Osteocyte (in vitro differentiated cells): ENCODE data around the gene KCTD19. TPM values are rescaled to one million over a fixed set of nuclear protein-coding genes. Genes with fewer than 3 reads are reported as not detected.

ENCODE experiments used
- DNase-seq: peaks from one replicate; pipeline ENCODE4 v3.0.0; 2021; ENCODE audit warnings: mixed read lengths; ENCODE audit not compliant: unreplicated experiment; ENCODE audit errors: extremely low spot score
- H3K27ac Mint-ChIP-seq: one replicate; pipeline ENCODE4 v1.8.0; 2021; ENCODE audit warnings: mild to moderate bottlenecking, mixed read lengths; ENCODE audit not compliant: unreplicated experiment
- H3K27me3 Mint-ChIP-seq: one replicate; pipeline ENCODE4 v1.8.0; 2021; ENCODE audit warnings: mixed read lengths; ENCODE audit not compliant: unreplicated experiment
- H3K36me3 Mint-ChIP-seq: one replicate; pipeline ENCODE4 v1.8.0; 2021; ENCODE audit warnings: mixed read lengths; ENCODE audit not compliant: unreplicated experiment
- H3K4me1 Mint-ChIP-seq: one replicate; pipeline ENCODE4 v1.8.0; 2021; ENCODE audit warnings: mixed read lengths; ENCODE audit not compliant: unreplicated experiment
- H3K4me3 Mint-ChIP-seq: one replicate; pipeline ENCODE4 v1.8.0; 2021; ENCODE audit warnings: mild to moderate bottlenecking, moderate library complexity, mixed read lengths; ENCODE audit not compliant: unreplicated experiment
- H3K9me3 Mint-ChIP-seq: one replicate; pipeline ENCODE4 v1.8.0; 2021; ENCODE audit warnings: mixed read lengths; ENCODE audit not compliant: unreplicated experiment
- total RNA-seq: library from RNA; stranded (reverse); gene quantifications from 2 replicates; pipeline ENCODE4 v1.2.1, GENCODE V29; 2021
- TF ChIP-seq, protein P1 (sequence below): fragments of 200-600 bp; sonication (generic); IDR thresholded peaks from 2 replicates; pipeline ENCODE4 v1.5.0; 2021; ENCODE audit warnings: antibody characterized with exemption, mild to moderate bottlenecking, moderate library complexity

Gene KCTD19
- total RNA-seq, 1 donor from 2014 or later = not detected

- TF ChIP-seq, protein P1, sequence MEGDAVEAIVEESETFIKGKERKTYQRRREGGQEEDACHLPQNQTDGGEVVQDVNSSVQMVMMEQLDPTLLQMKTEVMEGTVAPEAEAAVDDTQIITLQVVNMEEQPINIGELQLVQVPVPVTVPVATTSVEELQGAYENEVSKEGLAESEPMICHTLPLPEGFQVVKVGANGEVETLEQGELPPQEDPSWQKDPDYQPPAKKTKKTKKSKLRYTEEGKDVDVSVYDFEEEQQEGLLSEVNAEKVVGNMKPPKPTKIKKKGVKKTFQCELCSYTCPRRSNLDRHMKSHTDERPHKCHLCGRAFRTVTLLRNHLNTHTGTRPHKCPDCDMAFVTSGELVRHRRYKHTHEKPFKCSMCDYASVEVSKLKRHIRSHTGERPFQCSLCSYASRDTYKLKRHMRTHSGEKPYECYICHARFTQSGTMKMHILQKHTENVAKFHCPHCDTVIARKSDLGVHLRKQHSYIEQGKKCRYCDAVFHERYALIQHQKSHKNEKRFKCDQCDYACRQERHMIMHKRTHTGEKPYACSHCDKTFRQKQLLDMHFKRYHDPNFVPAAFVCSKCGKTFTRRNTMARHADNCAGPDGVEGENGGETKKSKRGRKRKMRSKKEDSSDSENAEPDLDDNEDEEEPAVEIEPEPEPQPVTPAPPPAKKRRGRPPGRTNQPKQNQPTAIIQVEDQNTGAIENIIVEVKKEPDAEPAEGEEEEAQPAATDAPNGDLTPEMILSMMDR = peak; percentile 31
- Mint-ChIP-seq H3K4me1 (no peaks in the 10 kb centered on the region), H3K27ac (no peak overlapping the region), H3K27me3 (peaks cover 45% of the 10 kb centered on the region), H3K36me3 (no peaks in the 10 kb centered on the region), H3K9me3 (no peaks in the 10 kb centered on the region), H3K4me3 (no peak overlapping the region)
- DNase-seq = no peak
These were observed 22.6 kb upstream of the KCTD19 start for GRCh38 chr16:67349172-67349571.

DNA sequence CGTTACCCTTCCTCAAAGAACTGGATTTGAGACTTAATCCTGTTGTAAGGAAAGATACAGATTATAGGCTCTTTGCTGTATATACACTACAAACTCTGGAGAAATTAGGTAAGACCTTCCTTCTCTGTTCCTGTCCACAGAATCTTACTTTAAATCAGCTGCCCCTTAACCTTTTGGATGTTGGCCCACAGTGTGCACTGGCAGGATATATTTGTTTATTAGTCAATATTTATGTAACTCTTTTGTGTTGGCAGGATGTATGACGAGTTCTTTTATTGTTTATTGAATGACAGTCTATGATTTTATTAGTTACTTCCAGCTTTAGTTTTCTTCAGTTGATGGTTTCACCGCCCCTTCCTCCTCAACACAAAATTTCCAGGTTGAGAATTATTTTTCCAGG is 19.8 kb upstream of the KCTD19 start:
- Mint-ChIP-seq H3K36me3 (no peaks in the 10 kb centered on the region), H3K9me3 (no peaks in the 10 kb centered on the region), H3K27me3 (peaks cover 49% of the 10 kb centered on the region), H3K4me1 (no peaks in the 10 kb centered on the region), H3K27ac (no peak overlapping the region), H3K4me3 (no peak overlapping the region)
- TF ChIP-seq, protein P1 = no peak
- DNase-seq = no peak

DNA sequence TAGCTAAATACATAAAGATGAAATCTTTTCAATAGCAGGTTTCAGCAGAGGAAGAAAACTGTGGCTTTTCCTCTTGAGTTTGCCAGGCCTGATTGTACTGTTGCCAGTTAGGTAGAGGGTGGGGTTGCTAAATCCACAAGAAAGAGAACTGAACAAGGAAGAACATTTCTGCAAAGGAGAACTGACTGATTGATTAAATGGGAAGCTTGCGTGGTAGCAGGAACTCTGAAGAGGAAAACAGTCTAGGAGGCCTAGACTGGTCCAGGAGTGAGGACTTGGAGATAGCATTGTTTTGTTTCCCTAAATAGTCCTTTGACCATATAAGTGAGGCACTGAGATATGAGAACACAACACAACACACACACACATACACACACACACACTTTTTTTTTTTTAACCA is 18.9 kb upstream of the KCTD19 start:
- Mint-ChIP-seq H3K4me1 (no peaks in the 10 kb centered on the region), H3K36me3 (no peaks in the 10 kb centered on the region), H3K9me3 (no peaks in the 10 kb centered on the region), H3K27me3 (peaks cover 49% of the 10 kb centered on the region), H3K4me3 (no peak overlapping the region), H3K27ac (no peak overlapping the region)
- no peak for DNase-seq
- TF ChIP-seq, protein P1 = no peak

- Mint-ChIP-seq H3K9me3 (no peaks in the 10 kb centered on the region), H3K36me3 (no peaks in the 10 kb centered on the region), H3K4me1 (no peaks in the 10 kb centered on the region), H3K27me3 (peaks cover 30% of the 10 kb centered on the region), H3K4me3 (no peak overlapping the region), H3K27ac (no peak overlapping the region)
- DNase-seq = no peak
- TF ChIP-seq, protein P1 = no peak
These were observed 16.1 kb upstream of the KCTD19 start for GRCh38 chr16:67342616-67343015.

- peaks cover 23% of the 10 kb centered on the region for H3K27me3 Mint-ChIP-seq
- H3K4me3 Mint-ChIP-seq = no peak overlapping the region
- no peak for DNase-seq
- no peaks in the 10 kb centered on the region for H3K9me3 Mint-ChIP-seq
- H3K27ac Mint-ChIP-seq = no peak overlapping the region
- TF ChIP-seq, protein P1 = no peak
- H3K36me3 Mint-ChIP-seq = no peaks in the 10 kb centered on the region
- no peaks in the 10 kb centered on the region for H3K4me1 Mint-ChIP-seq
These were observed 14.7 kb upstream of the KCTD19 start for GRCh38 chr16:67341250-67341649.
